K562 (cell line): ENCODE measurements around the gene SEPHS1. TPM values are rescaled to one million over a fixed set of nuclear protein-coding genes. Genes with fewer than 3 reads are reported as not detected.

Experiments used
- ATAC-seq: fragments of 200-7000 bp; cut with Tn5 transposase; 3 replicates; pipeline ENCODE4 v1.9.1; 2020; ENCODE audit warnings: moderate library complexity
- BruUV-seq: library from RNA; stranded (reverse); fragments of 400-500 nt; replicated peaks from 2 replicates; lab custom pipeline; 2021; lab: Mats Ljungman, UMichigan
- CTCF ChIA-PET: fragments of 300-600 bp; formaldehyde crosslinking; extraction: SDS; loops from one replicate; lab custom pipeline; 2021; ENCODE audit warnings: low intra/inter-chr PET ratio; lab: Yijun Ruan, JAX
- POLR2A ChIA-PET: fragments of 300-600, 350-650 bp; sonication (Branson Sonifier 250); formaldehyde crosslinking; extraction: SDS; loops from one replicate; lab custom pipeline; 2021; ENCODE audit warnings: antibody characterized with exemption, inconsistent platforms; lab: Yijun Ruan, JAX
- DNase-seq, 4 experiments: peaks; one replicate each; pipeline versions ENCODE4 v3.0.0 to v3.0.0-alpha.2; 2011 to 2018; ENCODE audit warnings: low spot score in 3 of 4, mixed read lengths in 3 of 4; ENCODE audit errors: extremely low read depth in 1 of 4
- FAIRE-seq: peaks from 2 replicates; lab custom pipeline; 2011; peaks lifted over from hg19 to GRCh38; lab: Jason Lieb, UNC
- H2AFZ ChIP-seq: 2 replicates; pipeline ENCODE4 v1.6.0; 2011; ENCODE audit warnings: low read depth, low read length, control low read depth, inconsistent platforms
- H3K27ac ChIP-seq: fragments of 200-600 bp; 3 replicates; pipeline ENCODE4 v1.8.0; 2011; ENCODE audit warnings: low read depth, mild to moderate bottlenecking, control low read depth, inconsistent platforms, low read length, moderate library complexity, mixed read lengths; ENCODE audit errors: extremely low read depth
- H3K27me3 ChIP-seq, 2 experiments: fragments of 300-600 bp in 1 of 2; 2 replicates in 1 of 2; 3 replicates in 1 of 2; pipeline versions ENCODE4 v1.6.0 to v1.8.0; 2011; ENCODE audit warnings: inconsistent platforms in 2 of 2, low read length in 2 of 2, mild to moderate bottlenecking in 1 of 2, mixed read lengths in 1 of 2, moderate library complexity in 1 of 2; ENCODE audit not compliant: control insufficient read depth in 2 of 2, insufficient read depth in 2 of 2
- H3K36me3 ChIP-seq: fragments of 300-600 bp; 3 replicates; pipeline ENCODE4 v1.8.0; 2011; ENCODE audit warnings: mild to moderate bottlenecking, low read length, inconsistent platforms; ENCODE audit not compliant: control insufficient read depth, insufficient read depth
- H3K4me1 ChIP-seq, 2 experiments: fragments of 200-600 bp in 1 of 2; replicated peaks in 1 of 2; 2 replicates in 1 of 2; 3 replicates in 1 of 2; pipeline versions ENCODE4 v1.5.1 to v1.8.0; 2011; ENCODE audit warnings: inconsistent platforms in 2 of 2, low read length in 2 of 2, mild to moderate bottlenecking in 1 of 2, mixed read lengths in 1 of 2, moderate library complexity in 1 of 2; ENCODE audit not compliant: control insufficient read depth in 2 of 2, insufficient read depth in 2 of 2
- H3K4me2 ChIP-seq: 2 replicates; pipeline ENCODE4 v1.6.1; 2011; ENCODE audit warnings: low read length, control low read depth, inconsistent platforms, mixed read lengths; ENCODE audit not compliant: insufficient read depth
- H3K4me3 ChIP-seq: fragments of 200-600 bp; sonication (generic), shearing (Covaris generic); 2 replicates; pipeline ENCODE4 v1.5.1; 2016; ENCODE audit warnings: control low read depth, inconsistent platforms
- H3K79me2 ChIP-seq: fragments of 200-600 bp; 3 replicates; pipeline ENCODE4 v1.8.0; 2011; ENCODE audit warnings: low read length, inconsistent platforms; ENCODE audit not compliant: control insufficient read depth, insufficient read depth
- H3K9ac ChIP-seq, 2 experiments: 2 replicates each; pipeline versions ENCODE4 v1.6.0 to v1.6.1; 2011; ENCODE audit warnings: low read depth in 2 of 2, low read length in 2 of 2, control low read depth in 1 of 2, inconsistent platforms in 1 of 2, mild to moderate bottlenecking in 1 of 2, mixed read lengths in 1 of 2; ENCODE audit not compliant: insufficient read depth in 1 of 2
- H3K9me1 ChIP-seq: one replicate; pipeline ENCODE4 v1.6.0; 2011; ENCODE audit warnings: inconsistent platforms, mild to moderate bottlenecking, low read length, moderate library complexity; ENCODE audit not compliant: control insufficient read depth, insufficient read depth
- H3K9me3 ChIP-seq: replicated peaks from 2 replicates; pipeline ENCODE4 v1.5.1; 2011; ENCODE audit warnings: low read depth, low read length, inconsistent platforms; ENCODE audit not compliant: control insufficient read depth, insufficient read depth
- H4K20me1 ChIP-seq: replicated peaks from 2 replicates; pipeline ENCODE4 v1.6.1; 2011; ENCODE audit warnings: low read length, inconsistent platforms, mixed read lengths; ENCODE audit not compliant: control insufficient read depth, insufficient read depth
- BRD9 ChIP-seq: fragments of 450-650 bp; IDR thresholded peaks from 2 replicates; pipeline ENCODE4 v1.6.1; 2018; ENCODE audit warnings: low read depth; ENCODE audit not compliant: partially characterized antibody
- CREB3 ChIP-seq: fragments of 450-650 bp; conservative IDR thresholded peaks from 2 replicates; pipeline ENCODE4 v1.6.1; 2016; ENCODE audit warnings: missing genetic modification characterization, low read depth, mild to moderate bottlenecking, missing compliant biosample characterization, moderate library complexity
- GMEB1 ChIP-seq: fragments of 250-450 bp; sonication (Bioruptor Pico); IDR thresholded peaks from 2 replicates; pipeline ENCODE4 v1.4.0; 2020; ENCODE audit warnings: mild to moderate bottlenecking
- GTF2E2 ChIP-seq: fragments of 200-800 bp; sonication (Bioruptor generic); IDR thresholded peaks from 2 replicates; pipeline ENCODE4 v1.6.1; 2016; ENCODE audit warnings: missing genetic modification characterization, missing compliant biosample characterization
- KAT8 ChIP-seq: fragments of 450-650 bp; IDR thresholded peaks from 2 replicates; pipeline ENCODE4 v1.6.1; 2016; ENCODE audit warnings: low read depth, mild to moderate bottlenecking
- NCOA6 ChIP-seq: fragments of 450-650 bp; IDR thresholded peaks from 2 replicates; pipeline ENCODE4 v1.6.1; 2017; ENCODE audit warnings: mild to moderate bottlenecking
- NFIC ChIP-seq: fragments of 450-650 bp; IDR thresholded peaks from 2 replicates; pipeline ENCODE4 v1.6.1; 2017; ENCODE audit warnings: mild to moderate bottlenecking, inconsistent platforms
- PKNOX1 ChIP-seq: fragments of 450-650 bp; IDR thresholded peaks from 2 replicates; pipeline ENCODE4 v1.6.1; 2016
- POLR3G ChIP-seq: IDR thresholded peaks from 2 replicates; pipeline ENCODE4 v1.6.1; 2011; ENCODE audit not compliant: insufficient read length, insufficient replicate concordance; ENCODE audit errors: extremely low read depth
- PURB ChIP-seq: sonication (generic); formaldehyde crosslinking; IDR thresholded peaks from 2 replicates; pipeline ENCODE4 v1.9.0; 2021; ENCODE audit warnings: low read depth, mild to moderate bottlenecking, missing genetic modification reagents
- SNAPC5 ChIP-seq: fragments of 250-450 bp; sonication (Bioruptor Pico); IDR thresholded peaks from 2 replicates; pipeline ENCODE4 v1.8.0; 2021; ENCODE audit warnings: moderate library complexity, mild to moderate bottlenecking, inconsistent platforms
- SREBF2 ChIP-seq: sonication (generic); formaldehyde crosslinking; IDR thresholded peaks from 2 replicates; pipeline ENCODE4 v1.4.0; 2020; ENCODE audit warnings: mild to moderate bottlenecking, missing genetic modification reagents
- TRIM24 ChIP-seq, 2 experiments: fragments of 450-650 bp; IDR thresholded peaks; 2 replicates each; pipeline ENCODE4 v1.6.1; 2016
- ZBTB17 ChIP-seq: fragments of 450-650 bp; formaldehyde crosslinking; IDR thresholded peaks from 2 replicates; pipeline ENCODE4 v1.4.0; 2020; ENCODE audit warnings: mild to moderate bottlenecking
- ZKSCAN1 ChIP-seq: fragments of 150-350 bp; IDR thresholded peaks from 2 replicates; pipeline ENCODE4 v1.6.1; 2016; ENCODE audit warnings: low read depth, low read length
- ZNF197 ChIP-seq: fragments of 200-800 bp; sonication (Bioruptor generic); IDR thresholded peaks from 2 replicates; pipeline ENCODE4 v1.6.1; 2016; ENCODE audit warnings: low read depth, missing genetic modification characterization, missing compliant biosample characterization
- ZNF639 ChIP-seq, 2 experiments: fragments of 200-800 bp in 1 of 2; sonication (Bioruptor generic) in 1 of 2; sonication (generic) in 1 of 2; formaldehyde crosslinking in 1 of 2; IDR thresholded peaks in 1 of 2; conservative IDR thresholded peaks in 1 of 2; 2 replicates each; pipeline versions ENCODE4 v1.5.0 to v1.6.1; 2016 to 2020; ENCODE audit warnings: missing compliant biosample characterization in 1 of 2, missing genetic modification characterization in 1 of 2, missing genetic modification reagents in 1 of 2
- ZNF668 ChIP-seq: fragments of 250-450 bp; sonication (Bioruptor Pico); IDR thresholded peaks from 2 replicates; pipeline ENCODE4 v1.8.0; 2022; ENCODE audit warnings: mild to moderate bottlenecking, inconsistent platforms
- ZNF75A ChIP-seq: fragments of 450-650 bp; formaldehyde crosslinking; IDR thresholded peaks from 2 replicates; pipeline ENCODE4 v1.4.0; 2020; ENCODE audit warnings: mild to moderate bottlenecking
- ZNF76 ChIP-seq: fragments of 250-450 bp; sonication (Bioruptor Pico); IDR thresholded peaks from 2 replicates; pipeline ENCODE4 v1.4.0; 2020; ENCODE audit warnings: mild to moderate bottlenecking, moderate library complexity, borderline replicate concordance
- WGBS: fragments of 100-300 bp; shearing (Covaris generic); methylation state at CpG from one replicate; pipeline ENCODE4 v1.1.6; 2016; ENCODE audit warnings: low coverage, mixed read lengths; ENCODE audit not compliant: insufficient coverage; ENCODE audit errors: missing lambda C conversion rate; 5-methylcytosine and 5-hydroxymethylcytosine counted together
- in situ Hi-C: fragments of 300-500 bp; cut with MboI; formaldehyde crosslinking; loops from 4 replicates; pipeline ENCODE4 v1.15.0; 2018; ENCODE audit warnings: inconsistent platforms, mixed read lengths
- intact Hi-C: fragments of 100-400 bp; cut with micrococcal nuclease; formaldehyde crosslinking; loops from 2 replicates; pipeline ENCODE4 v1.14.2; 2022
- polyA plus RNA-seq, 8 experiments: library from polyadenylated mRNA; depleted of rRNA in 4 of 8; stranded (reverse) in 5 of 8; unstranded in 3 of 8; fragments of >200 nt; fragmentation: Nextera tagmentation in 2 of 8; fragmentation: Illumina TruSeq in 1 of 8; extraction: Ambion mirVana in 2 of 8; extraction: Trizol in 1 of 8; gene quantifications; 2 replicates each; pipeline versions ENCODE4 v1.2.1 to v1.2.3, GENCODE V29; 2011 to 2014; ENCODE audit warnings: inconsistent platforms in 1 of 8, missing spikeins in 1 of 8
- total RNA-seq, 7 experiments: library from RNA; depleted of rRNA in 6 of 7; stranded (reverse); fragments of >200 nt in 6 of 7; fragmentation: Illumina TruSeq in 2 of 7; extraction: Trizol in 2 of 7; gene quantifications; 2 replicates each; pipeline versions ENCODE4 v1.2.1 to v1.2.3, GENCODE V29; 2011 to 2021; ENCODE audit warnings: low replicate concordance in 1 of 7

The SEPHS1 gene
- total and polyA plus RNA-seq, 9 of the 15 experiments (the other 6 are each of a cell fraction or from before 2014, with no cell fraction given), result 14.7 to 82.8 (median 41.8) TPM

GRCh38 chr10:13386021-13386420 is 37.9 kb upstream of the SEPHS1 start:
- no peaks in the 10 kb centered on the region for H3K9me1 ChIP-seq
- intact Hi-C loops, result no loop called here
- no peaks in the 10 kb centered on the region for H4K20me1 ChIP-seq
- POLR2A ChIA-PET, result no interaction called here
- no TSS peak for BruUV-seq
- H3K9ac ChIP-seq, result 0 out of 4 replicates have a peak overlapping the region, but pooled peaks of 1 of the 2 experiments have one; percentile 33
- no peaks in the 10 kb centered on the region for H3K79me2 ChIP-seq
- H3K4me3 ChIP-seq, result no peak overlapping the region
- no peak overlapping the region for H3K27ac ChIP-seq
- H2AFZ ChIP-seq, result no peak overlapping the region
- TF ChIP-seq POLR3G, result no peak
- no peak for TF ChIP-seq GMEB1 (CRISPR knock-in tag)
- no peak for TF ChIP-seq KAT8
- TF ChIP-seq TRIM24 (IDR thresholded peaks at IDR 0.05), result no peak
- no peak for TF ChIP-seq GTF2E2 (tag)
- TF ChIP-seq ZNF668 (CRISPR knock-in tag), result no peak
- TF ChIP-seq ZNF76 (CRISPR knock-in tag), result no peak
- TF ChIP-seq PURB, result no peak
- no peak for TF ChIP-seq SREBF2 (CRISPR knock-in tag)
- no peak for TF ChIP-seq CREB3 (tag)
- TF ChIP-seq NFIC, result no peak
- TF ChIP-seq ZKSCAN1, result no peak
- no peak for TF ChIP-seq SNAPC5 (CRISPR knock-in tag)
- TF ChIP-seq ZNF639 (CRISPR knock-in tag; conservative IDR thresholded peaks at IDR 0.05 in 1 of 2, IDR thresholded peaks at IDR 0.05 in 1 of 2), result no peak
- no peak for TF ChIP-seq ZBTB17 (CRISPR knock-in tag)
- TF ChIP-seq ZNF75A (CRISPR knock-in tag), result no peak
- TF ChIP-seq BRD9, result no peak
- no peak for TF ChIP-seq PKNOX1
- no peak for TF ChIP-seq ZNF197
- no peak for TF ChIP-seq NCOA6
- no peak for ATAC-seq
- WGBS, result 55% methylated on average over 7 of the region's 7 CpGs
- CTCF ChIA-PET, result interaction anchor here (0.6 kb wide), 1 partner anchor 12 kb away, joined by 3 read pairs; no protein-coding TSS in a partner anchor
- no peak for DNase-seq
- no peaks in the 10 kb centered on the region for H3K36me3 ChIP-seq
- H3K27me3 ChIP-seq, result peaks cover 0 to 11% of the 10 kb centered on the region in 2 experiments; a peak in 3 of 5 replicates
- H3K4me1 ChIP-seq, result peaks cover 11 to 12% of the 10 kb centered on the region in 2 experiments; a peak in 4 of 5 replicates
- H3K9me3 ChIP-seq, result no peaks in the 10 kb centered on the region
- H3K4me2 ChIP-seq, result no peak overlapping the region
- FAIRE-seq, result no peak
- in situ Hi-C loops, result no loop called here
